VCaP (cell line): ENCODE results near the gene MINDY4B.

Experiments
- H3K27ac ChIP-seq: fragments of 450-650 bp; 2 replicates; pipeline ENCODE4 v1.5.1; 2017
- CTCF ChIP-seq: fragments of 450-650 bp; conservative IDR thresholded peaks from 2 replicates; pipeline ENCODE4 v1.5.1; 2017; ENCODE audit warnings: mild to moderate bottlenecking, moderate library complexity

The MINDY4B gene

GRCh38 chr3:150829408-150829807 lies 75.8 kb downstream of the MINDY4B start:
- no peak for TF ChIP-seq CTCF

DNA sequence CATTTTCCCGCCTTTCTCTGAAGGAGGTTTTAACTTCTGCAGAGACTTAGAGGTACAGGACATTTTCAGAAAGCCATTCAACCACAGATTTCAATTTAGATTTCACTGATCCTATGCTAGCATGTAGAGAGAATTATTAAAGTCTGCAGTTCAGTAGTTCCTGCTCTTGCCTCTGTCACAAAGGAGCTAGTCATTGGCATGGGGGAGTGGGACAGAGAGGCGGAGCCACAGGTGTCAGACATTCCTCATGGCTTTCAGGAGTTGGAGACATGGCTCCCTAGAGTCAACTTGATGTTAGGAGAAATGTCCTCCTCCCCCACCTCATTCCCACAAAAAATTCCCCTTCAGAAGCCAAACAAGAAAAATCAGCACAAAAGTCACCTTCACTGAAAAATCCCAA lies 76.2 kb downstream of the MINDY4B start:
- TF ChIP-seq CTCF = no peak
- no peak overlapping the region for H3K27ac ChIP-seq

More at GRCh38 chr3:150829408-150829807, 75.8 kb downstream of the MINDY4B start:
- no peak overlapping the region for H3K27ac ChIP-seq

GRCh38 chr3:150828261-150828660 lies 77.0 kb downstream of the MINDY4B start:
- no peak for TF ChIP-seq CTCF
- H3K27ac ChIP-seq = no peak overlapping the region

GRCh38 chr3:150826466-150827282 lies 78.6 kb downstream of the MINDY4B start:
- H3K27ac ChIP-seq = no peak overlapping the region
- TF ChIP-seq CTCF = no peak

- H3K27ac ChIP-seq = no peak overlapping the region
- TF ChIP-seq CTCF = no peak
Observed at GRCh38 chr3:150825916-150826377, 79.3 kb downstream of the MINDY4B start.

DNA sequence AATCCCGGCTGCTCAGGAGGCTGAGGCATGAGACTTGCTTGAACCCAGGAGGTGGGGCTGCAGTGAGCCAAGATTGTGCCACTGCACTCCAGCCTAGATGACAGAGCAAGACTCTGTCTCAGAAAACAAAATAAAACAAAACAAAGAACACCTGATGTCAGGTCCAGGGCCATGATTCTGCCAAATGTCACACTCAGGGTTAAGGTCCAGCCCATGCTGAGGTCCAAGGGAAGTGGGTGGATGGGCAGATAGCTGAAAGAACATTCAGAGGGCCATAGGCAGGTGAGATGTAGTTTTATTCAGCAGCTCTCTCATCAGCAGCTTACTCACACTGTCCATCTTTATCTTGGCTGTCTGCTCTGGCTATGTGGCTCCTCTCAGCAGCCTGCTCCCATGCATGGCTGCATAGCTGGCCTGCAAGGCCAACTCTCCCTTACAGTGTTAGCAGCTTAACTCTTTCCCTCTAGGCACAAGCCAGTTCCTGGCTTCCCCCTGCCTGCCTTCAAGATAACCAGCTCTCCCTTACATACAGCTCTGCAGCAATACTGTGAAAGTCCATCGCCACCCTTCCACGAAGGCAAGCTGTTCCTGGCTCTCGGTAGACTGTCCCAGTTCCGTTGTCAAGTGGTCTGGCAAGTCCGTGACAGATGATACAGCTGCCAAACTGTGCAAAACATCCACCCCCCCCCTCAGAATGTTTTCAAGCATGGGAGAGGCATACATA lies 79.9 kb downstream of the MINDY4B start:
- TF ChIP-seq CTCF = no peak
- H3K27ac ChIP-seq = no peak overlapping the region

DNA sequence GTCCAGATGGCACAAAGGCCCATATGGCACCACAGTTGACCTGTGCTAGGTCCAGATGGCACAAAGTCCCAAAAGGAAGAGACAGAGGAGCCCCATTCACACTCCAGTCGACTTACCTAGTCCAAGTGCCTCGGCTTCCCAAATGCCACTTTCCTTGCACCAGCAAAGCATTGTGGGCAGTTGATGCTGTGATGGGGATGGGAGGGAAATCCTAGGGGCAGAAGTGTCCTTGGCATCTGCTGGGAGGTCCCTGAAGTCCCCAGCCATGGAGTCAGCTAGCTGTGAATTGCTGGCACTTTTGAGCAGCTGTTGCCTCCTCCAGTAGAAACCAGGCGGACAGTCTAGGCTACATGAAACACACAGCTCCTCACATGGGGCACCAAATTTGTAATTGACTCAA lies 82.0 kb downstream of the MINDY4B start:
- H3K27ac ChIP-seq = no peak overlapping the region
- no peak for TF ChIP-seq CTCF
